GM23248 (cell line): ENCODE measurements around the gene DHRS7B.

Source experiments
- EZH2 ChIP-seq: fragments of 200-600 bp; sonication (generic); IDR thresholded peaks from 2 replicates; pipeline ENCODE4 v1.6.1; 2018; ENCODE audit warnings: antibody characterized with exemption, mild to moderate bottlenecking; ENCODE audit not compliant: insufficient read depth, poor library complexity, severe bottlenecking
- EZH2phosphoT487 ChIP-seq: fragments of 200-600 bp; sonication (generic); IDR thresholded peaks from 2 replicates; pipeline ENCODE4 v1.6.1; 2018; ENCODE audit warnings: antibody characterized with exemption, moderate library complexity, mild to moderate bottlenecking, low read depth; ENCODE audit not compliant: insufficient read depth

DNA sequence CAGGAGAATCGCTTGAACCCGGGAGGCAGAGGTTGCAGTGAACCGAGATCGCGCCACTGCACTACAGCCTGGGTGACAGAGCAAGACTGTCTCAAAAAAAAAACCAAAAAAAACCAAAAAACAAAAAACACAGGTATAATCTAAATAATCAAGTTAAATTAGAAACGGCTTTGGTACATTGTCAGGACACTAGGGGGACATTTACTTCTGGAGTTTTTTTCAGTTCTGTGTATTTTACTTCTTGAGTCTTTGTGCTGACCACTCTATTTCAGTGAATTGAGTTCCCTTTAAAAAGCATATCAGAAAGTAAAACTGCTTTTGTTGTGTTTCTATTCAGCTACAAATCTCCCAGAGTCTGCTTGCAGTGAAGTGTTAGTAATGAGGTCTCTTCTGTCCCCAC, 36.3 kb downstream of the DHRS7B start:
- TF ChIP-seq EZH2phosphoT487 (no peak), EZH2 (no peak)
